ENCODE results near the gene INSM1.

GRCh38 chr20:20407891-20408805, 40.2 kb downstream of the INSM1 start:
- TF ChIP-seq CTCF (IDR thresholded peaks at IDR 0.05) (no peak), CREM (CRISPR knock-in tag; IDR thresholded peaks at IDR 0.05) (no peak), USF1 (CRISPR knock-in tag; IDR thresholded peaks at IDR 0.05) (no peak), CREB1 (CRISPR knock-in tag; IDR thresholded peaks at IDR 0.05) (no peak), E2F4 (CRISPR knock-in tag; IDR thresholded peaks at IDR 0.05; ENCODE audit: borderline replicate concordance, low read depth) (no peak), ATF3 (CRISPR knock-in tag; conservative IDR thresholded peaks at IDR 0.05) (no peak)

Measured in WTC11 (cell line).